ENCODE data around the gene KIAA0513. TPM values are rescaled to one million over a fixed set of nuclear protein-coding genes. Genes with fewer than 3 reads are reported as not detected.

KIAA0513 gene
- total RNA-seq, 1 experiment from 2014 or later: 12.4 TPM

GRCh38 chr16:85138073-85138824, 110.7 kb downstream of the KIAA0513 start:
- H3K27ac Mint-ChIP-seq (ENCODE audit: unreplicated experiment): no peak overlapping the region
- TF ChIP-seq, protein P1, sequence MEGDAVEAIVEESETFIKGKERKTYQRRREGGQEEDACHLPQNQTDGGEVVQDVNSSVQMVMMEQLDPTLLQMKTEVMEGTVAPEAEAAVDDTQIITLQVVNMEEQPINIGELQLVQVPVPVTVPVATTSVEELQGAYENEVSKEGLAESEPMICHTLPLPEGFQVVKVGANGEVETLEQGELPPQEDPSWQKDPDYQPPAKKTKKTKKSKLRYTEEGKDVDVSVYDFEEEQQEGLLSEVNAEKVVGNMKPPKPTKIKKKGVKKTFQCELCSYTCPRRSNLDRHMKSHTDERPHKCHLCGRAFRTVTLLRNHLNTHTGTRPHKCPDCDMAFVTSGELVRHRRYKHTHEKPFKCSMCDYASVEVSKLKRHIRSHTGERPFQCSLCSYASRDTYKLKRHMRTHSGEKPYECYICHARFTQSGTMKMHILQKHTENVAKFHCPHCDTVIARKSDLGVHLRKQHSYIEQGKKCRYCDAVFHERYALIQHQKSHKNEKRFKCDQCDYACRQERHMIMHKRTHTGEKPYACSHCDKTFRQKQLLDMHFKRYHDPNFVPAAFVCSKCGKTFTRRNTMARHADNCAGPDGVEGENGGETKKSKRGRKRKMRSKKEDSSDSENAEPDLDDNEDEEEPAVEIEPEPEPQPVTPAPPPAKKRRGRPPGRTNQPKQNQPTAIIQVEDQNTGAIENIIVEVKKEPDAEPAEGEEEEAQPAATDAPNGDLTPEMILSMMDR (IDR thresholded peaks at IDR 0.05; ENCODE audit: unreplicated experiment): no peak
- H3K36me3 Mint-ChIP-seq (ENCODE audit: insufficient read depth, unreplicated experiment): no peaks in the 10 kb centered on the region
- CTCF ChIA-PET: no interaction called here
- peaks cover 87% of the 10 kb centered on the region for H3K27me3 Mint-ChIP-seq (ENCODE audit: unreplicated experiment)
- DNase-seq: no peak
- peaks cover 5% of the 10 kb centered on the region for H3K4me1 Mint-ChIP-seq (ENCODE audit: low read depth, unreplicated experiment)
- no TSS peak for BruUV-seq (replicated peaks)
- peak overlapping the region; percentile 28 for H3K4me3 Mint-ChIP-seq (ENCODE audit: low read depth, unreplicated experiment)
- no peaks in the 10 kb centered on the region for H3K9me3 Mint-ChIP-seq (ENCODE audit: low read depth, unreplicated experiment)
- intact Hi-C loops (cut with micrococcal nuclease; ENCODE audit: unreplicated experiment): no loop called here

- no peak for DNase-seq
- Mint-ChIP-seq H3K27me3 (ENCODE audit: unreplicated experiment) (peaks cover 87% of the 10 kb centered on the region), H3K27ac (ENCODE audit: unreplicated experiment) (no peak overlapping the region), H3K4me3 (ENCODE audit: low read depth, unreplicated experiment) (no peak overlapping the region), H3K36me3 (ENCODE audit: insufficient read depth, unreplicated experiment) (no peaks in the 10 kb centered on the region), H3K4me1 (ENCODE audit: low read depth, unreplicated experiment) (peaks cover 5% of the 10 kb centered on the region), H3K9me3 (ENCODE audit: low read depth, unreplicated experiment) (no peaks in the 10 kb centered on the region)
- intact Hi-C loops (cut with micrococcal nuclease; ENCODE audit: unreplicated experiment): no loop called here
- TF ChIP-seq, protein P1 (IDR thresholded peaks at IDR 0.05; ENCODE audit: unreplicated experiment): no peak
- CTCF ChIA-PET: no interaction called here
- BruUV-seq (replicated peaks): no TSS peak
Measured at GRCh38 chr16:85138825-85139627, 111.4 kb downstream of the KIAA0513 start.

- H3K4me1 Mint-ChIP-seq (ENCODE audit: low read depth, unreplicated experiment): peaks cover 5% of the 10 kb centered on the region
Measured at GRCh38 chr16:85139881-85140339, 112.3 kb downstream of the KIAA0513 start.

GRCh38 chr16:85140455-85141012, 112.9 kb downstream of the KIAA0513 start:
- Mint-ChIP-seq H3K27me3 (ENCODE audit: unreplicated experiment) (peaks cover 92% of the 10 kb centered on the region), H3K4me1 (ENCODE audit: low read depth, unreplicated experiment) (peaks cover 5% of the 10 kb centered on the region), H3K9me3 (ENCODE audit: low read depth, unreplicated experiment) (no peaks in the 10 kb centered on the region), H3K4me3 (ENCODE audit: low read depth, unreplicated experiment) (no peak overlapping the region), H3K27ac (ENCODE audit: unreplicated experiment) (no peak overlapping the region), H3K36me3 (ENCODE audit: insufficient read depth, unreplicated experiment) (no peaks in the 10 kb centered on the region)
- intact Hi-C loops (cut with micrococcal nuclease; ENCODE audit: unreplicated experiment): no loop called here
- CTCF ChIA-PET: interaction anchor here (0.7 to 0.8 kb wide), 2 partner anchors 9 to 302 kb away, joined by 3 to 5 read pairs; no protein-coding TSS in a partner anchor
- TF ChIP-seq, protein P1 (IDR thresholded peaks at IDR 0.05; ENCODE audit: unreplicated experiment): no peak
- BruUV-seq (replicated peaks): no TSS peak
- DNase-seq: no peak

More at GRCh38 chr16:85139881-85140339, 112.3 kb downstream of the KIAA0513 start:
- TF ChIP-seq, protein P1 (IDR thresholded peaks at IDR 0.05; ENCODE audit: unreplicated experiment): no peak
- intact Hi-C loops (cut with micrococcal nuclease; ENCODE audit: unreplicated experiment): no loop called here
- H3K27ac Mint-ChIP-seq (ENCODE audit: unreplicated experiment): no peak overlapping the region
- no peaks in the 10 kb centered on the region for H3K9me3 Mint-ChIP-seq (ENCODE audit: low read depth, unreplicated experiment)
- no TSS peak for BruUV-seq (replicated peaks)
- no peaks in the 10 kb centered on the region for H3K36me3 Mint-ChIP-seq (ENCODE audit: insufficient read depth, unreplicated experiment)
- peaks cover 88% of the 10 kb centered on the region for H3K27me3 Mint-ChIP-seq (ENCODE audit: unreplicated experiment)
- H3K4me3 Mint-ChIP-seq (ENCODE audit: low read depth, unreplicated experiment): no peak overlapping the region
- CTCF ChIA-PET: interaction anchor here (0.8 kb wide), 1 partner anchor 9 kb away, joined by 3 read pairs; no protein-coding TSS in a partner anchor
- no peak for DNase-seq

Measured in Calu3 (cell line).